Upper lobe of right lung (tissue), 1 donor: ENCODE measurements around the gene SLC34A1. TPM values are rescaled to one million over a fixed set of nuclear protein-coding genes. Genes with fewer than 3 reads are reported as not detected.

Experiments
- ATAC-seq: fragments of 200-7000 bp; cut with Tn5 transposase; one replicate; pipeline ENCODE4 v1.9.1; 2020; ENCODE audit warnings: mild to moderate bottlenecking, moderate library complexity
- DNase-seq: peaks from one replicate; pipeline ENCODE4 v3.0.0-alpha.2; 2020
- H3K27ac ChIP-seq: fragments of 200-600 bp; one replicate; pipeline ENCODE4 v1.8.0; 2022
- H3K27me3 ChIP-seq: fragments of 200-600 bp; one replicate; pipeline ENCODE4 v1.8.0; 2022; ENCODE audit warnings: mild to moderate bottlenecking
- H3K36me3 ChIP-seq: fragments of 200-600 bp; one replicate; pipeline ENCODE4 v1.8.0; 2022
- H3K4me1 ChIP-seq: fragments of 200-600 bp; one replicate; pipeline ENCODE4 v1.8.0; 2022
- H3K4me3 ChIP-seq: fragments of 200-600 bp; one replicate; pipeline ENCODE4 v1.8.0; 2022; ENCODE audit warnings: mild to moderate bottlenecking
- H3K9me3 ChIP-seq: fragments of 200-600 bp; one replicate; pipeline ENCODE4 v1.8.0; 2022
- CTCF ChIP-seq: fragments of 200-600 bp; IDR thresholded peaks from one replicate; pipeline ENCODE4 v1.8.0; 2022; ENCODE audit warnings: antibody characterized with exemption
- intact Hi-C: fragments of 100-400 bp; cut with DNase I; formaldehyde crosslinking; loops from one replicate; pipeline ENCODE4 v1.11.0; 2022
- total RNA-seq: library from RNA; stranded (reverse); fragmentation: NEBNext Ultra II Directional; extraction: Animal tissue kit (Norgen Biotek cat#: 25700); gene quantifications from one replicate; pipeline ENCODE4 v1.2.1, GENCODE V29; 2021
- donor health status: DM: no; HTN: yes; CAD: no; lungs with severe emphysema.

SLC34A1 gene
- total RNA-seq, 1 donor from 2014 or later, result not detected

GRCh38 chr5:177365845-177366527 is 18.2 kb upstream of the SLC34A1 start:
- peak overlapping the region; percentile 88 for H3K27ac ChIP-seq
- no peak for DNase-seq
- ATAC-seq, result no peak
- H3K4me3 ChIP-seq, result no peak overlapping the region
- intact Hi-C loops, result no loop called here
- no peak for TF ChIP-seq CTCF
- no peaks in the 10 kb centered on the region for H3K27me3 ChIP-seq
- peaks cover 35% of the 10 kb centered on the region for H3K4me1 ChIP-seq
- H3K36me3 ChIP-seq, result no peaks in the 10 kb centered on the region
- H3K9me3 ChIP-seq, result no peaks in the 10 kb centered on the region

- DNase-seq (peak; percentile 93), ATAC-seq (peak; percentile 79)
- Histone ChIP-seq H3K27ac (peak overlapping the region; percentile 88), H3K9me3 (no peaks in the 10 kb centered on the region), H3K27me3 (no peaks in the 10 kb centered on the region), H3K4me3 (peak overlapping the region; percentile 56), H3K4me1 (peaks cover 34% of the 10 kb centered on the region), H3K36me3 (no peaks in the 10 kb centered on the region)
- TF ChIP-seq CTCF, result no peak
- intact Hi-C loops, result no loop called here
These were observed 17.5 kb upstream of the SLC34A1 start for GRCh38 chr5:177366528-177367322.

GRCh38 chr5:177367323-177367848 is 16.8 kb upstream of the SLC34A1 start:
- no peak for ATAC-seq
- TF ChIP-seq CTCF, result no peak
- Histone ChIP-seq H3K9me3 (no peaks in the 10 kb centered on the region), H3K4me1 (peaks cover 33% of the 10 kb centered on the region), H3K27me3 (no peaks in the 10 kb centered on the region), H3K4me3 (peak overlapping the region; percentile 56), H3K36me3 (no peaks in the 10 kb centered on the region), H3K27ac (peak overlapping the region; percentile 88)
- intact Hi-C loops, result no loop called here
- no peak for DNase-seq

- H3K4me3 ChIP-seq, result no peak overlapping the region
- intact Hi-C loops, result no loop called here
- no peaks in the 10 kb centered on the region for H3K27me3 ChIP-seq
These were observed 16.0 kb upstream of the SLC34A1 start for GRCh38 chr5:177367981-177368868.

More at GRCh38 chr5:177367981-177368868, 16.0 kb upstream of the SLC34A1 start:
- no peaks in the 10 kb centered on the region for H3K36me3 ChIP-seq
- DNase-seq, result no peak
- no peaks in the 10 kb centered on the region for H3K9me3 ChIP-seq
- no peak for ATAC-seq
- TF ChIP-seq CTCF, result no peak
- H3K27ac ChIP-seq, result no peak overlapping the region
- H3K4me1 ChIP-seq, result peaks cover 28% of the 10 kb centered on the region
